PC-3 (cell line): ENCODE results near the gene ERGIC3. TPM values are rescaled to one million over a fixed set of nuclear protein-coding genes. Genes with fewer than 3 reads are reported as not detected.
A peak's percentile ranks its signal among the peaks of the same experiment; 100 is the strongest.

Source experiments
- ATAC-seq: fragments of 200-7000 bp; cut with Tn5 transposase; 2 replicates; pipeline ENCODE4 v1.9.1; 2020; ENCODE audit warnings: mild to moderate bottlenecking, moderate library complexity
- BruUV-seq: library from RNA; stranded (reverse); fragments of 400-500 nt; replicated peaks from 2 replicates; lab custom pipeline; 2021; lab: Mats Ljungman, UMichigan
- CTCF ChIA-PET: fragments of 300-600 bp; sonication (Branson Sonifier 250); formaldehyde crosslinking; loops from one replicate; lab custom pipeline; 2022; ENCODE audit warnings: antibody characterized with exemption; lab: Charles Lee
- POLR2A ChIA-PET: fragments of 300-600 bp; sonication (Branson Sonifier 250); formaldehyde crosslinking; loops from one replicate; lab custom pipeline; 2022; ENCODE audit warnings: antibody characterized with exemption; ENCODE audit not compliant: unreplicated experiment; lab: Charles Lee
- DNase-seq: peaks from one replicate; pipeline ENCODE4 v3.0.0-alpha.2; 2015
- H2AFZ ChIP-seq: fragments of 300-600 bp; sonication (generic); 2 replicates; pipeline ENCODE4 v1.6.0; 2016; ENCODE audit warnings: antibody characterized with exemption, low read length
- H3F3A ChIP-seq: fragments of 300-600 bp; sonication (generic); one replicate; pipeline ENCODE4 v1.6.0; 2017; ENCODE audit warnings: antibody characterized with exemption, low read length, control low read depth, mild to moderate bottlenecking; ENCODE audit not compliant: unreplicated experiment
- H3K27ac ChIP-seq: fragments of 300-600 bp; sonication (generic); 2 replicates; pipeline ENCODE4 v1.5.1; 2016; ENCODE audit warnings: mild to moderate bottlenecking, low read length
- H3K27me3 ChIP-seq: fragments of 300-600 bp; sonication (generic); 2 replicates; pipeline ENCODE4 v1.6.1; 2016; ENCODE audit warnings: low read length, mixed read lengths
- H3K36me3 ChIP-seq: fragments of 300-600 bp; sonication (generic); 2 replicates; pipeline ENCODE4 v1.6.1; 2016; ENCODE audit warnings: low read depth, mixed run types, low read length, mixed read lengths
- H3K4me1 ChIP-seq: fragments of 300-600 bp; sonication (generic); 2 replicates; pipeline ENCODE4 v1.5.1; 2016; ENCODE audit warnings: low read length; ENCODE audit not compliant: insufficient read depth
- H3K4me2 ChIP-seq: fragments of 300-600 bp; sonication (generic); 2 replicates; pipeline ENCODE4 v1.6.0; 2016; ENCODE audit warnings: low read length
- H3K4me3 ChIP-seq: fragments of 300-600 bp; sonication (generic); 2 replicates; pipeline ENCODE4 v1.5.1; 2016; ENCODE audit warnings: mild to moderate bottlenecking, low read length, mixed read lengths
- H3K79me2 ChIP-seq: fragments of 300-600 bp; sonication (generic); 2 replicates; pipeline ENCODE4 v1.6.1; 2017; ENCODE audit warnings: low read length, mixed read lengths
- H3K9ac ChIP-seq: fragments of 300-600 bp; sonication (generic); 2 replicates; pipeline ENCODE4 v1.6.0; 2016; ENCODE audit warnings: mild to moderate bottlenecking, low read length
- H3K9me2 ChIP-seq: fragments of 300-600 bp; sonication (generic); replicated peaks from 2 replicates; pipeline ENCODE4 v1.6.1; 2016; ENCODE audit warnings: mixed run types, low read length, mixed read lengths
- H3K9me3 ChIP-seq: fragments of 300-600 bp; sonication (generic); 2 replicates; pipeline ENCODE4 v1.6.1; 2016; ENCODE audit warnings: low read length, mixed read lengths
- H4K20me1 ChIP-seq: fragments of 300-600 bp; sonication (generic); 2 replicates; pipeline ENCODE4 v1.6.1; 2016; ENCODE audit warnings: low read length, mixed read lengths
- EZH2 ChIP-seq: fragments of 300-600 bp; sonication (generic); IDR thresholded peaks from one replicate; pipeline ENCODE4 v1.6.1; 2017; ENCODE audit warnings: antibody characterized with exemption, mild to moderate bottlenecking, low read length; ENCODE audit not compliant: unreplicated experiment
- EZH2phosphoT487 ChIP-seq: fragments of 300-600 bp; sonication (generic); IDR thresholded peaks from 2 replicates; pipeline ENCODE4 v1.6.1; 2018; ENCODE audit warnings: mild to moderate bottlenecking, antibody characterized with exemption, low read length, borderline replicate concordance
- intact Hi-C: fragments of 100-400 bp; cut with micrococcal nuclease; formaldehyde crosslinking; loops from 2 replicates; pipeline ENCODE4 v1.9.0; 2023
- total RNA-seq: library from RNA; depleted of rRNA; stranded (reverse); fragments of >200 nt; gene quantifications from 2 replicates; pipeline ENCODE4 v1.2.3, GENCODE V29; 2014
- TF ChIP-seq, protein P1 (sequence below): fragments of 300-600 bp; sonication (generic); conservative IDR thresholded peaks from 2 replicates; pipeline ENCODE4 v1.5.1; 2017; ENCODE audit warnings: antibody characterized with exemption, low read depth, mild to moderate bottlenecking, low read length

ERGIC3 gene
- total RNA-seq, 1 experiment from 2014 or later: 284 TPM

DNA sequence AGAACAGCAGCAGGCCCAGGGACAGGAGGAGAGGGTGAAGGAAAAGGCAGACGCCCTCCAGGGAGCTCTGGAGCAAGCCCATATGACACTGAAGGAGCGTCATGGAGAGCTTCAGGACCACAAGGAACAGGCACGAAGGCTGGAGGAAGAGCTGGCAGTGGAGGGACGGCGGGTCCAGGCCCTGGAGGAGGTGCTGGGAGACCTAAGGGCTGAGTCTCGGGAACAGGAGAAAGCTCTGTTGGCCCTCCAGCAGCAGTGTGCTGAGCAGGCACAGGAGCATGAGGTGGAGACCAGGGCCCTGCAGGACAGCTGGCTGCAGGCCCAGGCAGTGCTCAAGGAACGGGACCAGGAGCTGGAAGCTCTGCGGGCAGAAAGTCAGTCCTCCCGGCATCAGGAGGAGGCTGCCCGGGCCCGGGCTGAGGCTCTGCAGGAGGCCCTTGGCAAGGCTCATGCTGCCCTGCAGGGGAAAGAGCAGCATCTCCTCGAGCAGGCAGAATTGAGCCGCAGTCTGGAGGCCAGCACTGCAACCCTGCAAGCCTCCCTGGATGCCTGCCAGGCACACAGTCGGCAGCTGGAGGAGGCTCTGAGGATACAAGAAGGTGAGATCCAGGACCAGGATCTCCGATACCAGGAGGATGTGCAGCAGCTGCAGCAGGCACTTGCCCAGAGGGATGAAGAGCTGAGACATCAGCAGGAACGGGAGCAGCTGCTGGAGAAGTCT, 37.9 kb upstream of the ERGIC3 start:
- POLR2A ChIA-PET: no interaction called here
- no peaks in the 10 kb centered on the region for H4K20me1 ChIP-seq
- no peak for ATAC-seq
- H3K9me2 ChIP-seq: no peaks in the 10 kb centered on the region
- H3K36me3 ChIP-seq: peaks cover 27% of the 10 kb centered on the region; the same call in 1 of the 2 replicates
- no peaks in the 10 kb centered on the region for H3F3A ChIP-seq
- H3K4me3 ChIP-seq: no peak overlapping the region
- intact Hi-C loops: no loop called here
- H3K9ac ChIP-seq: no peak overlapping the region
- TF ChIP-seq EZH2 (no peak), EZH2phosphoT487 (no peak)
- TF ChIP-seq, protein P1, sequence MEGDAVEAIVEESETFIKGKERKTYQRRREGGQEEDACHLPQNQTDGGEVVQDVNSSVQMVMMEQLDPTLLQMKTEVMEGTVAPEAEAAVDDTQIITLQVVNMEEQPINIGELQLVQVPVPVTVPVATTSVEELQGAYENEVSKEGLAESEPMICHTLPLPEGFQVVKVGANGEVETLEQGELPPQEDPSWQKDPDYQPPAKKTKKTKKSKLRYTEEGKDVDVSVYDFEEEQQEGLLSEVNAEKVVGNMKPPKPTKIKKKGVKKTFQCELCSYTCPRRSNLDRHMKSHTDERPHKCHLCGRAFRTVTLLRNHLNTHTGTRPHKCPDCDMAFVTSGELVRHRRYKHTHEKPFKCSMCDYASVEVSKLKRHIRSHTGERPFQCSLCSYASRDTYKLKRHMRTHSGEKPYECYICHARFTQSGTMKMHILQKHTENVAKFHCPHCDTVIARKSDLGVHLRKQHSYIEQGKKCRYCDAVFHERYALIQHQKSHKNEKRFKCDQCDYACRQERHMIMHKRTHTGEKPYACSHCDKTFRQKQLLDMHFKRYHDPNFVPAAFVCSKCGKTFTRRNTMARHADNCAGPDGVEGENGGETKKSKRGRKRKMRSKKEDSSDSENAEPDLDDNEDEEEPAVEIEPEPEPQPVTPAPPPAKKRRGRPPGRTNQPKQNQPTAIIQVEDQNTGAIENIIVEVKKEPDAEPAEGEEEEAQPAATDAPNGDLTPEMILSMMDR: no peak
- peaks cover 17% of the 10 kb centered on the region; the same call in 1 of the 2 replicates for H3K4me1 ChIP-seq
- no peaks in the 10 kb centered on the region for H3K79me2 ChIP-seq
- H3K27me3 ChIP-seq: no peaks in the 10 kb centered on the region
- H3K9me3 ChIP-seq: no peaks in the 10 kb centered on the region
- no TSS peak for BruUV-seq
- CTCF ChIA-PET: no interaction called here
- H3K4me2 ChIP-seq: no peak overlapping the region
- no peak overlapping the region for H3K27ac ChIP-seq
- no peak for DNase-seq
- no peak overlapping the region for H2AFZ ChIP-seq

DNA sequence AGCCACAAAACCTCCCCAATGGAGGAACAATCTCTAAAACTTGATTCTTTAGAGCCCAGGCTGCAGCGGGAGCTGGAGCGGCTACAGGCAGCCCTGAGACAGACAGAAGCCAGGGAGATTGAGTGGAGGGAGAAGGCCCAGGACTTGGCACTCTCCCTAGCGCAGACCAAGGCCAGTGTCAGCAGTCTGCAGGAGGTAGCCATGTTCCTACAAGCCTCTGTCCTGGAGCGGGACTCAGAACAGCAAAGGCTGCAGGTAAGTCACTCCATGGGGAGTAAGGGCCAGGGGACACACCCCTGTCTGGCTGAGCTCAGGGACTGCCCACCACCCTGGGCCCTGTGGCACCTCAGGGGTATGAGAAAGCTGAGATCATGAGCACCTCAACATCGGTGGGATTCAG, 37.1 kb upstream of the ERGIC3 start:
- ATAC-seq: no peak
- Histone ChIP-seq H3F3A (no peaks in the 10 kb centered on the region), H3K4me3 (no peak overlapping the region), H3K9me2 (no peaks in the 10 kb centered on the region), H3K9ac (no peak overlapping the region), H3K4me1 (peaks cover 17% of the 10 kb centered on the region; the same call in 1 of the 2 replicates), H3K27me3 (no peaks in the 10 kb centered on the region), H4K20me1 (no peaks in the 10 kb centered on the region), H3K27ac (no peak overlapping the region), H3K4me2 (no peak overlapping the region), H3K9me3 (no peaks in the 10 kb centered on the region), H3K36me3 (peaks cover 25% of the 10 kb centered on the region; the same call in 1 of the 2 replicates), H3K79me2 (no peaks in the 10 kb centered on the region), H2AFZ (no peak overlapping the region)
- TF ChIP-seq, protein P1: no peak
- TF ChIP-seq EZH2phosphoT487 (no peak), EZH2 (no peak)
- no peak for DNase-seq
- CTCF ChIA-PET: no interaction called here
- POLR2A ChIA-PET: no interaction called here
- BruUV-seq: no TSS peak
- intact Hi-C loops: no loop called here

DNA sequence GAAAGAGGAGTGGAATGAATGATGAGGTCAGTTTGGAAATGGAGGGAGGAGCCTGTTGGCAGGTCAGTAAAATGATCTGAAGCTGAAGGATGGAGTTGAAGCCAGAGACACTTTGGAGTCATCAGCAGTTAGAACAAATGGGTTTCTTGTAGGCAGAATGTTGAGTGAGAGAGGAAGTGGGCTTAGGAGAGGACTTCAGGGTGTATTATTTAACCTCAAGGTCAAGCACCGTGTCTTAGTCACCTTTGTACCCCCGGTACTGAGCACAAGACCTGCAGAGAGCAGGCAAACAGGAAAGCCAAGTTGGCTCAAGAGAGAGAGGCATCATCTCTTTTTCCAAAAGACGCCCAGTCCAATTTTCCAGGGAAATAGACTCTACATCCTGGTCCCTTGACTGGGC, 35.7 kb upstream of the ERGIC3 start:
- Histone ChIP-seq H3K4me2 (no peak overlapping the region), H3K27ac (peak overlapping the region; percentile 31; the same call in 1 of the 2 replicates), H3F3A (no peaks in the 10 kb centered on the region), H3K4me1 (peaks cover 17% of the 10 kb centered on the region; the same call in 1 of the 2 replicates), H3K9me2 (no peaks in the 10 kb centered on the region), H3K27me3 (no peaks in the 10 kb centered on the region), H3K36me3 (peaks cover 22% of the 10 kb centered on the region; the same call in 1 of the 2 replicates), H4K20me1 (no peaks in the 10 kb centered on the region), H3K4me3 (no peak overlapping the region), H3K79me2 (no peaks in the 10 kb centered on the region), H2AFZ (no peak overlapping the region), H3K9ac (no peak overlapping the region), H3K9me3 (no peaks in the 10 kb centered on the region)
- no peak for DNase-seq
- CTCF ChIA-PET: no interaction called here
- no peak for ATAC-seq
- POLR2A ChIA-PET: interaction anchor here (0.5 kb wide), 1 partner anchor 111 kb away, joined by 4 read pairs; no protein-coding TSS in a partner anchor
- TF ChIP-seq, protein P1: no peak
- no peak for TF ChIP-seq EZH2
- BruUV-seq: no TSS peak
- intact Hi-C loops: no loop called here
